Fibroblast of the aortic adventitia (primary cell): ENCODE measurements around the gene LPCAT3. TPM values are rescaled to one million over a fixed set of nuclear protein-coding genes. Genes with fewer than 3 reads are reported as not detected.
A peak's percentile ranks its signal among the peaks of the same experiment; 100 is the strongest.

Experiments
- DNase-seq: peaks from one replicate; pipeline ENCODE4 v3.0.0-alpha.2; 2010; ENCODE audit warnings: low read depth
- H3K4me3 ChIP-seq: 2 replicates; pipeline ENCODE4 v1.5.1; 2011; ENCODE audit warnings: low read depth, mild to moderate bottlenecking, control low read depth, low read length, moderate library complexity
- CTCF ChIP-seq: IDR thresholded peaks from 2 replicates; pipeline ENCODE4 v1.5.1; 2011; ENCODE audit warnings: mild to moderate bottlenecking, low read length, control low read depth, inconsistent platforms; ENCODE audit not compliant: insufficient read depth
- total RNA-seq: library from RNA; depleted of rRNA; stranded (reverse); fragments of >200 nt; gene quantifications from 2 replicates; pipeline ENCODE4 v1.2.3, GENCODE V29; 2012; ENCODE audit warnings: low replicate concordance

The LPCAT3 gene
- total RNA-seq, 1 donor, result 10.6 TPM

DNA sequence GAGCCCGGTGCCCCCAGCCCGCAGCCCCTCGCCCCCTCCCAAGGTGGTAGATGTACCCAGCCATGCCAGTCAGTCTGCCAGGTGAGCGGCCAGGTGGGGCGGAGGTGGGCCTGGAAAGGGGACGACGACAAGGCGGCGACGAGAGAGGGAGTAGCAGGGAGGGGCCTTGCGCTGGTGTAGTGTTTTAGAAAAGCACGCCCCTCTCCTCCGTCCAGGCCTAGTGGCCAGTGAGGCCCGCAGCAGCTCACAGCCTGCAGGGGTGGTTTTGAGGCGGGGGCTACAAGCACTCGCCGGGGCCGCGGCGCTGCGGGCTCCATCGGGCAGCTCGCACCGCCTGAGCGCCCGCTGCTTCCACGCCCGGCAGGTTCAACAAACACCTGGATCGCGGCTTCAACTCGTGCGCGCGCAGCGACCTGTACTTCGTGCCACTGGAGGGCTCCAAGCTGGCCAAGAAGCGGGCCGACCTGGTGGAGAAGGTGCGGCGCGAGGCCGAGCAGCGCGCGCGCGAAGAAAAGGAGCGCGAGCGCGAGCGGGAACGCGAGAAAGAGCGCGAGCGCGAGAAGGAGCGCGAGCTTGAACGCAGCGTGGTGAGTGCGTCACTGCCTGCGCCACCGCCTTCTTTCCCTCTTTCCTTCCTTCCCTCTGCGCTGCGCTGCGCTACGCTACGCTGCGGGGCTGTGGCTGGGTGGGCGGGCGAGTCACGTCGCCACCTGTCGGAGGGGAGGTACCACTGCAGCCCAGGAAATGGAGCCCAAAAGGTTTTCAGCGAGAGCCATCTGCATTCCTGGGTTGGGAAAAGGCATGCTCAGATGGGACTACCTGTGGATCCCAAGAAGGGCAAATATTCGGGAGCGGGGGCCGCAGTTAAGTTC lies 80.6 kb downstream of the LPCAT3 start:
- peak overlapping the region; percentile 68 for H3K4me3 ChIP-seq

GRCh38 chr12:6936636-6937480 lies 81.4 kb downstream of the LPCAT3 start:
- no peak for DNase-seq
- no peak for TF ChIP-seq CTCF
- H3K4me3 ChIP-seq, result peak overlapping the region; percentile 68

More for the DNA sequence above, 80.6 kb downstream of the LPCAT3 start:
- DNase-seq, result peak; percentile 92
- TF ChIP-seq CTCF, result peak; percentile 97

GRCh38 chr12:6936194-6936635 lies 82.1 kb downstream of the LPCAT3 start:
- DNase-seq, result no peak
- TF ChIP-seq CTCF, result no peak
- H3K4me3 ChIP-seq, result no peak overlapping the region

DNA sequence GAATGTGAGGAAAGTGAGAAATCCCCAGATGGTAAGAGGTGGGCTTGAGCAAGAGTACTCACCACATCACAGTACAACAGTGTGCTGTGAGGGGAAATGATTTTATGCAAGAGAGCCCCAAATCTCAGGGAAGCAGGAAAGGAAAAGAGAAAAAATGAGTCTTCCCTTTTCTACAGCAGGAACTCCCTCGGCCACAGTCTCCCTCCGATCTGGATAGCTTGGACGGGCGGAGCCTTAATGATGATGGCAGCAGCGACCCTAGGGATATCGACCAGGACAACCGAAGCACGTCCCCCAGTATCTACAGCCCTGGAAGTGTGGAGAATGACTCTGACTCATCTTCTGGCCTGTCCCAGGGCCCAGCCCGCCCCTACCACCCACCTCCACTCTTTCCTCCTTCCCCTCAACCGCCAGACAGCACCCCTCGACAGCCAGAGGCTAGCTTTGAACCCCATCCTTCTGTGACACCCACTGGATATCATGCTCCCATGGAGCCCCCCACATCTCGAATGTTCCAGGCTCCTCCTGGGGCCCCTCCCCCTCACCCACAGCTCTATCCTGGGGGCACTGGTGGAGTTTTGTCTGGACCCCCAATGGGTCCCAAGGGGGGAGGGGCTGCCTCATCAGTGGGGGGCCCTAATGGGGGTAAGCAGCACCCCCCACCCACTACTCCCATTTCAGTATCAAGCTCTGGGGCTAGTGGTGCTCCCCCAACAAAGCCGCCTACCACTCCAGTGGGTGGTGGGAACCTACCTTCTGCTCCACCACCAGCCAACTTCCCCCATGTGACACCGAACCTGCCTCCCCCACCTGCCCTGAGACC lies 82.7 kb downstream of the LPCAT3 start:
- no peak overlapping the region for H3K4me3 ChIP-seq
- DNase-seq, result no peak
- no peak for TF ChIP-seq CTCF

- peak; percentile 41 for DNase-seq
- no peak overlapping the region for H3K4me3 ChIP-seq
- no peak for TF ChIP-seq CTCF
Observed at GRCh38 chr12:6934110-6934509, 84.2 kb downstream of the LPCAT3 start.

DNA sequence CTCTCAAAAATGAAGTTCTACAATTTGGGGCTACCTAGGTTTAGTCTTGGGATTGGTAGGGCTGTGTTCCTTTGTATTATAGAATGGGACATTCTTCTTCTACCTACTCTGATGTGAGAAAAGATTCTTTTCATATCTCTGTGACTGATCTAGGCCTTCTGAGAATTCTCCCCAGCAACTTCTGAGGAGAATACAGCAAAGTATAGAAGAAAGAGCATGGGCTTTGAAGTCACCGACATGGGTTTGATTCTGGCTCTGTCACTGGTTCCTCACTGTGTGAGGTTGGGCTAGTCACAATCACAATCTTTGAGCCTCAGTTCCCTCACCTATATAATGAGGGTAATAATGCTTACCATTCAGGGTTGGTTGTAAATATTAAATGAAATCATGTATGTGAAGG lies 85.5 kb downstream of the LPCAT3 start:
- DNase-seq, result no peak
- no peak overlapping the region for H3K4me3 ChIP-seq
- TF ChIP-seq CTCF, result no peak
